Activated CD4-positive, alpha-beta T cell treated with anti-CD3 and anti-CD28 coated beads, Interleukin-10, Interleukin-2, amounts not matched to agents 100 ng/mL and 50 ng/mL, durations not matched to agents 16 hours and 8 hours (primary cell): ENCODE data around the gene CFAP251.
A peak's percentile ranks its signal among the peaks of the same experiment; 100 is the strongest.
"Not testable (repeated sequence)": the region's sequence is repeated elsewhere in the genome, so short reads cannot be mapped to it uniquely, and the experiment has no call there.

Source experiments
- DNase-seq: peaks from one replicate; pipeline ENCODE4 v3.0.0-alpha.2; 2020

CFAP251 gene

GRCh38 chr12:121917950-121918678, at the start of gene CFAP251:
CFAP251 (plus strand) TSS chr12:121918592; CDS start chr12:121921306, 2,714 bp downstream.
- DNase-seq: peak; percentile 97

- DNase-seq: not testable (repeated sequence)
Observed at GRCh38 chr12:121869229-121869628, 49.2 kb upstream of the CFAP251 start.

- no peak for DNase-seq
Observed at GRCh38 chr12:121871467-121871866, 46.9 kb upstream of the CFAP251 start.

- DNase-seq: no peak
Observed at GRCh38 chr12:121872546-121873215, 45.7 kb upstream of the CFAP251 start.

- no peak for DNase-seq
Observed at GRCh38 chr12:121873216-121873569, 45.2 kb upstream of the CFAP251 start.

- DNase-seq: no peak
Observed at GRCh38 chr12:121874071-121874470, 44.3 kb upstream of the CFAP251 start.

- DNase-seq: no peak
Observed at GRCh38 chr12:121875582-121875981, 42.8 kb upstream of the CFAP251 start.

GRCh38 chr12:121876080-121876447, 42.3 kb upstream of the CFAP251 start:
- DNase-seq: not testable (repeated sequence)

GRCh38 chr12:121883315-121883660, 35.1 kb upstream of the CFAP251 start:
- no peak for DNase-seq

- DNase-seq: not testable (repeated sequence)
Observed at GRCh38 chr12:121885129-121885528, 33.3 kb upstream of the CFAP251 start.

- DNase-seq: no peak
Observed at GRCh38 chr12:121888083-121888477, 30.3 kb upstream of the CFAP251 start.

GRCh38 chr12:121888478-121889273, 29.7 kb upstream of the CFAP251 start, which contains the start of gene PSMD9:
PSMD9 (plus strand) TSS chr12:121888790; CDS start chr12:121888857, 67 bp downstream.
- DNase-seq: peak; percentile 99

- no peak for DNase-seq
Observed at GRCh38 chr12:121889274-121889624, 29.1 kb upstream of the CFAP251 start.

- peak; percentile 10 for DNase-seq
Observed at GRCh38 chr12:121889661-121890060, 28.7 kb upstream of the CFAP251 start.

- DNase-seq: peak; percentile 50
Observed at GRCh38 chr12:121892673-121893561, 25.5 kb upstream of the CFAP251 start.

- DNase-seq: peak; percentile 58
Observed at GRCh38 chr12:121893961-121894460, 24.4 kb upstream of the CFAP251 start.

- no peak for DNase-seq
Observed at GRCh38 chr12:121894633-121895032, 23.8 kb upstream of the CFAP251 start.

- no peak for DNase-seq
Observed at GRCh38 chr12:121898287-121898686, 20.1 kb upstream of the CFAP251 start.

- no peak for DNase-seq
Observed at GRCh38 chr12:121899590-121899989, 18.8 kb upstream of the CFAP251 start.

- no peak for DNase-seq
Observed at GRCh38 chr12:121903202-121903601, 15.2 kb upstream of the CFAP251 start.

- no peak for DNase-seq
Observed at GRCh38 chr12:121905746-121906145, 12.6 kb upstream of the CFAP251 start.

- DNase-seq: no peak
Observed at GRCh38 chr12:121908702-121909101, 9.7 kb upstream of the CFAP251 start.
